Tibial artery (tissue), 4 donors: ENCODE results near the gene SWI5.

Experiments
- DNase-seq, 2 donors: peaks; one replicate each; pipeline ENCODE4 v3.0.0-alpha.2; 2019
- H3K27ac ChIP-seq, 2 donors: fragments of 200-600 bp; sonication (generic) in 1 of 2; 1 replicate in 1 of 2; 2 replicates in 1 of 2; pipeline ENCODE4 v1.5.1; 2018 to 2019; ENCODE audit warnings: mild to moderate bottlenecking in 1 of 2
- H3K27me3 ChIP-seq, 2 donors: fragments of 200-600 bp; sonication (generic) in 1 of 2; one replicate each; pipeline versions ENCODE4 v1.5.1 to v1.6.0; 2016 to 2019
- H3K36me3 ChIP-seq, 3 donors: fragments of 200-600 bp; sonication (generic) in 2 of 3; one replicate each; pipeline ENCODE4 v1.5.1; 2016 to 2019; ENCODE audit warnings: mild to moderate bottlenecking in 2 of 3
- H3K4me1 ChIP-seq, 4 donors: fragments of 200-600 bp; sonication (generic) in 2 of 4; 1 replicate in 3 of 4; 2 replicates in 1 of 4; pipeline ENCODE4 v1.5.1; 2016 to 2019
- H3K4me3 ChIP-seq, 2 donors: fragments of 200-600 bp; sonication (generic) in 1 of 2; 1 replicate in 1 of 2; 2 replicates in 1 of 2; pipeline ENCODE4 v1.5.1; 2018 to 2019; ENCODE audit warnings: mild to moderate bottlenecking in 2 of 2
- H3K9me3 ChIP-seq, 3 donors: fragments of 200-600 bp; sonication (generic) in 1 of 3; one replicate each; pipeline ENCODE4 v1.5.1; 2016 to 2019
- CTCF ChIP-seq, 2 experiments: fragments of 200-600 bp in 1 of 2; fragments of 450-650 bp in 1 of 2; IDR thresholded peaks; one replicate each; pipeline ENCODE4 v1.5.1; 2017 to 2019; ENCODE audit warnings: antibody characterized with exemption in 2 of 2, mild to moderate bottlenecking in 1 of 2, moderate library complexity in 1 of 2
- intact Hi-C: fragments of 100-400 bp; cut with DNase I; formaldehyde crosslinking; loops from one replicate; pipeline ENCODE4 v1.15.0; 2023; ENCODE audit warnings: low total_unique reads

SWI5 gene

GRCh38 chr9:128253140-128253990 is 22.7 kb upstream of the SWI5 start:
- no peak for DNase-seq
- intact Hi-C loops: no loop called here

GRCh38 chr9:128253991-128254346 is 22.1 kb upstream of the SWI5 start:
- Histone ChIP-seq H3K36me3 (peaks cover 18 to 37% (median 23%) of the 10 kb centered on the region in 3 donors), H3K4me3 (no peak overlapping the region), H3K4me1 (peaks cover 0 to 20% (median 11%) of the 10 kb centered on the region in 4 donors), H3K27me3 (peaks cover 0 to 22% of the 10 kb centered on the region in 2 donors), H3K27ac (no peak overlapping the region), H3K9me3 (no peaks in the 10 kb centered on the region)
- DNase-seq: no peak
- intact Hi-C loops: no loop called here
- no peak for TF ChIP-seq CTCF (IDR thresholded peaks at IDR 0.05)

More at GRCh38 chr9:128253140-128253990, 22.7 kb upstream of the SWI5 start:
- Histone ChIP-seq H3K4me3 (no peak overlapping the region), H3K36me3 (peaks cover 12 to 31% (median 17%) of the 10 kb centered on the region in 3 donors), H3K27ac (no peak overlapping the region), H3K27me3 (peaks cover 0 to 22% of the 10 kb centered on the region in 2 donors), H3K4me1 (peaks cover 0 to 20% (median 11%) of the 10 kb centered on the region in 4 donors), H3K9me3 (no peaks in the 10 kb centered on the region)
- no peak for TF ChIP-seq CTCF (IDR thresholded peaks at IDR 0.05)

- peaks cover 22 to 41% (median 27%) of the 10 kb centered on the region in 3 donors for H3K36me3 ChIP-seq
- no peak for DNase-seq
- H3K27ac ChIP-seq: no peak overlapping the region
- peaks cover 0 to 20% (median 11%) of the 10 kb centered on the region in 4 donors for H3K4me1 ChIP-seq
- H3K9me3 ChIP-seq: no peaks in the 10 kb centered on the region
- TF ChIP-seq CTCF (IDR thresholded peaks at IDR 0.05): no peak
- peaks cover 0 to 22% of the 10 kb centered on the region in 2 donors for H3K27me3 ChIP-seq
- H3K4me3 ChIP-seq: no peak overlapping the region
- intact Hi-C loops: no loop called here
Observed at GRCh38 chr9:128254362-128254761, 21.7 kb upstream of the SWI5 start.

GRCh38 chr9:128254855-128255759 is 21.0 kb upstream of the SWI5 start:
- intact Hi-C loops: no loop called here
- no peak overlapping the region for H3K4me3 ChIP-seq
- TF ChIP-seq CTCF (IDR thresholded peaks at IDR 0.05): peak; percentile 75 to 79
- H3K27ac ChIP-seq: no peak overlapping the region
- DNase-seq: peak in 1 of 2 donors; percentile 73
- H3K27me3 ChIP-seq: peaks cover 0 to 22% of the 10 kb centered on the region in 2 donors
- no peaks in the 10 kb centered on the region for H3K9me3 ChIP-seq
- H3K4me1 ChIP-seq: peaks cover 0 to 19% (median 11%) of the 10 kb centered on the region in 4 donors
- peaks cover 30 to 48% (median 34%) of the 10 kb centered on the region in 3 donors for H3K36me3 ChIP-seq

GRCh38 chr9:128257086-128257825 is 18.8 kb upstream of the SWI5 start:
- intact Hi-C loops: no loop called here
- H3K9me3 ChIP-seq: no peaks in the 10 kb centered on the region
- no peak overlapping the region for H3K4me3 ChIP-seq
- H3K27me3 ChIP-seq: peaks cover 0 to 10% of the 10 kb centered on the region in 2 donors
- DNase-seq: no peak
- H3K4me1 ChIP-seq: no peaks in the 10 kb centered on the region
- peaks cover 51 to 70% (median 56%) of the 10 kb centered on the region in 3 donors for H3K36me3 ChIP-seq
- no peak for TF ChIP-seq CTCF (IDR thresholded peaks at IDR 0.05)
- no peak overlapping the region for H3K27ac ChIP-seq
